ENCODE data around the gene BMF. TPM values are rescaled to one million over a fixed set of nuclear protein-coding genes. Genes with fewer than 3 reads are reported as not detected.

The BMF gene
- total and polyA plus RNA-seq, 2 donors (not counting 3 experiments of a cell fraction or from before 2014, with no cell fraction given): 8.6 to 9.8 TPM

GRCh38 chr15:40110866-40111550, 2.3 kb upstream of the BMF start:
- intact Hi-C loops (cut with micrococcal nuclease) (no loop called here), dilution Hi-C loops (cut with MboI; ENCODE audit: extremely low pct_ligation_motif_present, low sequenced_read_pairs) (no loop called here)
- ChIA-PET POLR2A (no interaction called here), CTCF (interaction anchor here (1.0 to 2.0 kb wide), 4 partner anchors 10 to 106 kb away, joined by 3 to 4 read pairs (median 4); no protein-coding TSS in a partner anchor)
- Histone ChIP-seq H3K36me3 (ENCODE audit: control insufficient read depth in 2 of 2, extremely low read depth in 1 of 2, insufficient read depth in 2 of 2, low read length in 2 of 2) (no peaks in the 10 kb centered on the region), H3K9me1 (replicated peaks; ENCODE audit: control insufficient read depth, extremely low read depth, insufficient read depth, low read length) (no peaks in the 10 kb centered on the region), H3K27me3 (ENCODE audit: control insufficient read depth in 2 of 2, insufficient read depth in 2 of 2, low read length in 2 of 2) (peaks cover 7 to 22% of the 10 kb centered on the region in 2 experiments), H3K9me3 (replicated peaks; ENCODE audit: control insufficient read depth, insufficient read depth, low read length) (no peaks in the 10 kb centered on the region), H3K4me2 (ENCODE audit: insufficient read depth, low read length) (no peak overlapping the region), H3K79me2 (ENCODE audit: control insufficient read depth, insufficient read depth, low read length) (no peaks in the 10 kb centered on the region), H3K9ac (replicated peaks; ENCODE audit: extremely low read depth, insufficient read depth, low read length) (no peak overlapping the region), H4K20me1 (replicated peaks; ENCODE audit: control insufficient read depth, extremely low read depth, insufficient read depth, low read length) (no peaks in the 10 kb centered on the region), H3K27ac (ENCODE audit: insufficient read depth, low read depth, low read length) (no peak overlapping the region), H3K4me1 (ENCODE audit: control insufficient read depth, extremely low read depth, insufficient read depth, low read length) (peaks cover 10% of the 10 kb centered on the region), H3K4me3 (replicated peaks in 1 of 3; ENCODE audit: insufficient read depth in 1 of 3, low read depth in 1 of 3, low read length in 3 of 3) (no peak overlapping the region), H2AFZ (ENCODE audit: low read depth, low read length) (no peak overlapping the region)
- no TSS peak for BruUV-seq (replicated peaks)
- TF ChIP-seq, protein P1, sequence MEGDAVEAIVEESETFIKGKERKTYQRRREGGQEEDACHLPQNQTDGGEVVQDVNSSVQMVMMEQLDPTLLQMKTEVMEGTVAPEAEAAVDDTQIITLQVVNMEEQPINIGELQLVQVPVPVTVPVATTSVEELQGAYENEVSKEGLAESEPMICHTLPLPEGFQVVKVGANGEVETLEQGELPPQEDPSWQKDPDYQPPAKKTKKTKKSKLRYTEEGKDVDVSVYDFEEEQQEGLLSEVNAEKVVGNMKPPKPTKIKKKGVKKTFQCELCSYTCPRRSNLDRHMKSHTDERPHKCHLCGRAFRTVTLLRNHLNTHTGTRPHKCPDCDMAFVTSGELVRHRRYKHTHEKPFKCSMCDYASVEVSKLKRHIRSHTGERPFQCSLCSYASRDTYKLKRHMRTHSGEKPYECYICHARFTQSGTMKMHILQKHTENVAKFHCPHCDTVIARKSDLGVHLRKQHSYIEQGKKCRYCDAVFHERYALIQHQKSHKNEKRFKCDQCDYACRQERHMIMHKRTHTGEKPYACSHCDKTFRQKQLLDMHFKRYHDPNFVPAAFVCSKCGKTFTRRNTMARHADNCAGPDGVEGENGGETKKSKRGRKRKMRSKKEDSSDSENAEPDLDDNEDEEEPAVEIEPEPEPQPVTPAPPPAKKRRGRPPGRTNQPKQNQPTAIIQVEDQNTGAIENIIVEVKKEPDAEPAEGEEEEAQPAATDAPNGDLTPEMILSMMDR (IDR thresholded peaks at IDR 0.05; ENCODE audit: extremely low read depth in 1 of 2, insufficient read depth in 1 of 2, low read depth in 1 of 2, low read length in 2 of 2): no peak
- TF ChIP-seq MYC (IDR thresholded peaks at IDR 0.05; ENCODE audit: low read depth, low read length) (no peak), GATA2 (IDR thresholded peaks at IDR 0.05; ENCODE audit: insufficient read depth, insufficient read length, low read depth, low read length) (no peak), JUN (IDR thresholded peaks at IDR 0.05; ENCODE audit: borderline replicate concordance, insufficient read depth, insufficient read length, low read depth) (no peak), FOS (IDR thresholded peaks at IDR 0.05; ENCODE audit: borderline replicate concordance, insufficient read depth, low read length) (no peak), POLR2A (IDR thresholded peaks at IDR 0.05; ENCODE audit: low read depth, low read length) (no peak), EZH2 (IDR thresholded peaks at IDR 0.05; ENCODE audit: borderline replicate concordance, low read depth, low read length, severe bottlenecking) (no peak), POLR2AphosphoS5 (IDR thresholded peaks at IDR 0.05; ENCODE audit: insufficient read depth, low read depth, low read length) (no peak)
- TF ChIP-seq, protein P2, sequence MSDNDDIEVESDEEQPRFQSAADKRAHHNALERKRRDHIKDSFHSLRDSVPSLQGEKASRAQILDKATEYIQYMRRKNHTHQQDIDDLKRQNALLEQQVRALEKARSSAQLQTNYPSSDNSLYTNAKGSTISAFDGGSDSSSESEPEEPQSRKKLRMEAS (IDR thresholded peaks at IDR 0.05; ENCODE audit: insufficient read depth, insufficient read length): no peak
- FAIRE-seq (no peak), DNase-seq (ENCODE audit: low read depth, low spot score) (no peak)

Measured in endothelial cell of umbilical vein (primary cell).